Measurements from ENCODE around the gene MMP11.

- no peak for TF ChIP-seq EZH2 (IDR thresholded peaks at IDR 0.05; ENCODE audit: insufficient read depth, low read length)
- TF ChIP-seq, protein P1, sequence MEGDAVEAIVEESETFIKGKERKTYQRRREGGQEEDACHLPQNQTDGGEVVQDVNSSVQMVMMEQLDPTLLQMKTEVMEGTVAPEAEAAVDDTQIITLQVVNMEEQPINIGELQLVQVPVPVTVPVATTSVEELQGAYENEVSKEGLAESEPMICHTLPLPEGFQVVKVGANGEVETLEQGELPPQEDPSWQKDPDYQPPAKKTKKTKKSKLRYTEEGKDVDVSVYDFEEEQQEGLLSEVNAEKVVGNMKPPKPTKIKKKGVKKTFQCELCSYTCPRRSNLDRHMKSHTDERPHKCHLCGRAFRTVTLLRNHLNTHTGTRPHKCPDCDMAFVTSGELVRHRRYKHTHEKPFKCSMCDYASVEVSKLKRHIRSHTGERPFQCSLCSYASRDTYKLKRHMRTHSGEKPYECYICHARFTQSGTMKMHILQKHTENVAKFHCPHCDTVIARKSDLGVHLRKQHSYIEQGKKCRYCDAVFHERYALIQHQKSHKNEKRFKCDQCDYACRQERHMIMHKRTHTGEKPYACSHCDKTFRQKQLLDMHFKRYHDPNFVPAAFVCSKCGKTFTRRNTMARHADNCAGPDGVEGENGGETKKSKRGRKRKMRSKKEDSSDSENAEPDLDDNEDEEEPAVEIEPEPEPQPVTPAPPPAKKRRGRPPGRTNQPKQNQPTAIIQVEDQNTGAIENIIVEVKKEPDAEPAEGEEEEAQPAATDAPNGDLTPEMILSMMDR (IDR thresholded peaks at IDR 0.05; ENCODE audit: insufficient read depth, low read depth, low read length), result no peak
Measured at GRCh38 chr22:23760056-23760455, 12.6 kb upstream of the MMP11 start.

All from astrocyte (in vitro differentiated cells and primary cell).